Anterior cingulate cortex (tissue), 58 donors: ENCODE data around the gene TALDO1.

Experiments
- DNase-seq, 58 donors: peaks; one replicate each; lab custom pipeline; 2025; lab: John Stamatoyannopoulos, UW

The TALDO1 gene

GRCh38 chr11:794766-795633, 47.7 kb downstream of the TALDO1 start:
- DNase-seq, result peak in 15 of 58 donors; percentile 13 to 57 (median 45)

DNA sequence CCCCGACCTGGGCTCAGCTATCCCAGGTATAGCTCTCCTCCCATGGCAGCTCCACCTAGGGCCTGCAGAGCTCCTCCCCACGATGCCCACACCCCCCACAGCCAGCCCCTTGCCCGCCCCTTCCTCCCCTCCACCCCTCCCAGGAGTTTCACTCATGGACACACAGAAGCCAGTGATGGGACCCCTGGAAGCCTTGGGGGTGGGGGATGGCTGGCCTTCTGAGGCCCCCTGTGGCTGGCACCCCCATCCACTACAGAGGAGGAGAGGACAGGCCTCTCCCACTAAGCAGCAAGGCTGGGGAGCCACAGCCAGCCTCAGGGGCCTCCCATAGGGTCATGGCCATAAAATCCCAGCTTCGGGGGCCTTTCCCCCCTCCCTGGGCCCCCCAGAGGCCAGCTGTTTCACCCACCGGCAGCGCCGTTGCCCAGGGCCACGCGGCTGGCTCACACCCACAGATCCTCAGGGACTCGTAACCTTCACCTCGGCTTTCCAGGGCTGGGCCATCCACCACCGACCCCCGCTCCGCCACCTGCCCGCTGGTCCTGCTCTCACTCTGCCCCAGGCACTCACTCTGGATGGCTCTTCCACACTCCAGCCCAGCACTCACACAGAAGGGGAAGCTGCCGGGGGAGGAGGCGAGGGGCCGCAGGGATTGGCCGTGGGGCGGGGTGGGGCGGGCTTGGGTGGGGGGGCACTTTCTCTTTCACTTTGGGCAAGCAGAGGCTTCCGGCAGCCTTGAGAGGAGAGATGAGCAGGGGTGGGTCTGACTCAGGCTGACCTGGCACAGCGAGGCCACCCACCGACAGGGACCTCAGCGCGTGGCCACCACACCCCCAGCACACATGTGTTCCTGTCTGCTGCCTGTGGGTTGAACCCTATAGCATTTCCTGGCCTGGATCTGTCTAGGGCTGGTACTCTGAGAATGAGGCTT, 48.6 kb downstream of the TALDO1 start:
- DNase-seq, result peak in 39 of 58 donors; percentile 25 to 71 (median 50)

DNA sequence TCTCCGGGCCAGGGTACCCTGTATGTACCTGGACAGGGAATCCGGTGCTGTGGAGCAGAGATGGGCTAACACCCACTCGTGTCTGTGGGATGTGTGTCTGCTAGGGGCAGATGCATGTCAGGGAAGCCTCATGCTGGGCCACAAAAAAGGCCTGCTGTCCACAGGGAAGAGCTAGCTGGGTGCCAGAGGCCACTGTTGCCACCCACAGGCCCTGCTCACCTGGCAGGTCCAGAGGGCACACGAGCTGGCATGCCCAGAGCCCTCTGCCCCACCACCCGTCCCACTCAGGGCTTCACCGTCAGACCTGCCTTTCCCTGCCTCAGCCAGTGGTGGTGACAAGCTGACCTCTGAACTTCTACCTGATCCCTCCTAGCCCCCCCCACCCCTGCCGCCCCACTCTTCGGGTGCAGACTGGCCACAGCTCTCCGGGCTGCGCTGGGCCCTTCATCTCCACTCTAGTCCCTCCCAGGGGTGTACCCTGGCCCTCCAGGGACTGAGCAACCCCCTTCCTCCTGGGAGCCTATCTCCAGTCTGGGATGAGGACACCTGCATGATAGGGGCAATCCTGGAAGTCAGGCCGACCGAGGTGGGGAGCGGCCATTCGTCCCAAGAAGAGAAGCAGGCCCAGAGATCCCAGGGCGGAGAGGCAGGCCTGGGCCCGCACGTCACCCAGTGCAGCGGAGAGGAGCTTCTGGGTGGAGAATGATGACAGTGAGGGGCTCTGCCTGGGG, 49.5 kb downstream of the TALDO1 start:
- DNase-seq, result no peak

DNA sequence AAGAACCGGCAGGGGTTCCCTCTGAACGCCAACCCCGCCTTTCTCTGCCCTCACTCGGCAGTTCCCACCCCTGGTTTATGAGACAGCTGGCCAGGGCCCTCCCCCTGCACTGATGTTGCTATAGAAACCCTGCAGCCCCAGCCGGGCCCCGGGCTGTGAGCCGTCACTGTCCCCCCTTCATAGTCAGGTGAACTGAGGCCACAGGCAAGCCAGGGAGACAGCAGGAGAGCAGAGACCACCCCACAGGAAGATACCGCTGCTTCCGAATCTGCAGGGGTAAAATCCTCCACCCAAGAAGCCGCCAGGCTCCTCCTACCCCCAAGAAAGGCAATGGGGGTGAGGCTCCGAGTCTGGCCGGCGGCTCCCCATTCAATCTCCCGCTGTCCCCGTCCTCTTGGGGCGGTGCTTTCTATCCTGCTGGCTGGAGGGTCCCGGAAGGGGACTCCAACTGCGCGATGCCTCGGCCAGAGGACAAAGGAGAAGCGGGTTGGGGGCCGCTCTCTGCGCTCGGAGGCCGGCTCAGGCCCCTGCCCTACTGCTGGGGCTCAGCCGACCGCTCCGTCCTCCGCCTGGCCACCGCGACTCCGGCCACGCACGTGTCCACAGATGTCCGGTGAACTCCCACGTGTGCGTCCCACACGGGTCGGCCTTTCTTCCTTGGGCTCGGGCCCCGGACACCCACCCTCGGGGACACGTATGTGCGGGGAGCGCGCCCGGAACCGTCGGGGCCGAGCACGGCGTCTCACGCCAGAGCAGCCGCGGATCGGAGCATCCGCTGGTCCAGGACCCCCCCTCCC, 50.2 kb downstream of the TALDO1 start:
- DNase-seq, result peak in 55 of 58 donors; percentile 19 to 91 (median 76)

GRCh38 chr11:798093-798713, 50.9 kb downstream of the TALDO1 start, which contains the start of gene SLC25A22:
SLC25A22 (minus strand) TSS chr11:798281; CDS start chr11:795006, 3,275 bp downstream.
- peak in 52 of 58 donors; percentile 36 to 85 (median 72) for DNase-seq

- no peak for DNase-seq
Observed at GRCh38 chr11:799641-800316, 52.5 kb downstream of the TALDO1 start.

- no peak for DNase-seq
Observed at GRCh38 chr11:800473-800872, 53.2 kb downstream of the TALDO1 start.

DNA sequence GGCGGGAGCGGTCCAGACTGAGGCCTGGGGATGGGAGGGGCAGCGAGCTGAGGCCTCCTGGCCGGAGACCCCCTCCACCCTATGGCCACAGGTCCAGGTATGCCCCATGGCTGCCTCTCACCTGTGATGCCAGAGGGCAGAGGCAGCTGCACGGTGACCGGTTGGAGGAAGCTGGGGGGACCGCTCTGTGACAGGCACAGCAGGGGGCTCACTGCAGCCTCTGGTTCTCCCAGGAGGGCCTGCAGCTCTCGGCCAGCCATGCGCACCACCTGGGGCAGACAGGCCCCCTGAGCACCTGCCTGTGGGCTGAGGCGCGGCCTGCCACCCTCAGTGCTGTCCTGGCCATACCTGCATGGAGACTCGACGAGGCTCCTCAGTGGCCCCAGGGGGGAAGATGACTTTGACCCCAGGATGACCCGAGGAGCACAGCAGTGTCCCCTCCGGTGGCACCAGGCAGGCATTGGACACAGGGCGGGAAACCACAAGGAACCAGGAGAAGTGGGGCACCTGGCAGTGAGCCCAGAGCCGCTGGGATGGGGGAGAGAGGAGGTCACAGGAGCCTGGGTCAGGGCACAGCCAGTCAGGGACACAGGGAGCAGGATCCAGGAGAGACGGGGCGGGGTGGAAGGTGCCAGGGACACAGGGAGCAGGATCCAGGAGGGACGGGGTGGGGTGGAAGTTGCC, 54.0 kb downstream of the TALDO1 start:
- DNase-seq, result no peak

DNA sequence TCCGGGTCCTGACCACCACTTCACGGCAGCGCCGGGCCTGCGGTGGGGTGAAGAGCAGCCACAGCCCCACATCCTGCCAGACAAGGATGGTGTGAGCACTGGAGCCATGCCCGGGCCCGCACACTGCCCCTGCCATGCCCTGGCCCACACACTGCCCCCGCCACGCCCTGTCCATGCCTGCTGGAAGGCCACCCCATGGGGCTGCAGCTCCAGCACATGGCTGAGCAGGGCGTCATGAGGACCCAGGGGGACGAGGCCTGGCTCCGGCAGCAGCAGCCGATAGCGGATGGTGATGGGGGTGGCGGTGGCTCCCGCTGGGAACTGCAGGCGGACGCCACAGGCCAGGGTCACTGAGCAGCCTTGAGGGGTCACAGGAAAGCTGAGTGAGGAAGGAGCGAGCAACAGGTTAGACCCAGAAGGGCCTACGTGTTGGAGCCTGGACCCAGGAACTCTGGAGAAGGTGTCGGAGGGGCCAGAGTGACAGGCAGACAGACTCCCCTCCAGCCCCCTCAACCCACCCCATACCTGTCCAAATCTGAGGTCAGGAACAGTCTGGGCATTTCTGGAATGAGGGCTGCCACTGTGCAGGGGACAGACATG, 54.9 kb downstream of the TALDO1 start:
- no peak for DNase-seq

GRCh38 chr11:802693-803466, 55.6 kb downstream of the TALDO1 start:
- DNase-seq, result no peak

- no peak for DNase-seq
Observed at GRCh38 chr11:803467-803742, 56.1 kb downstream of the TALDO1 start.

DNA sequence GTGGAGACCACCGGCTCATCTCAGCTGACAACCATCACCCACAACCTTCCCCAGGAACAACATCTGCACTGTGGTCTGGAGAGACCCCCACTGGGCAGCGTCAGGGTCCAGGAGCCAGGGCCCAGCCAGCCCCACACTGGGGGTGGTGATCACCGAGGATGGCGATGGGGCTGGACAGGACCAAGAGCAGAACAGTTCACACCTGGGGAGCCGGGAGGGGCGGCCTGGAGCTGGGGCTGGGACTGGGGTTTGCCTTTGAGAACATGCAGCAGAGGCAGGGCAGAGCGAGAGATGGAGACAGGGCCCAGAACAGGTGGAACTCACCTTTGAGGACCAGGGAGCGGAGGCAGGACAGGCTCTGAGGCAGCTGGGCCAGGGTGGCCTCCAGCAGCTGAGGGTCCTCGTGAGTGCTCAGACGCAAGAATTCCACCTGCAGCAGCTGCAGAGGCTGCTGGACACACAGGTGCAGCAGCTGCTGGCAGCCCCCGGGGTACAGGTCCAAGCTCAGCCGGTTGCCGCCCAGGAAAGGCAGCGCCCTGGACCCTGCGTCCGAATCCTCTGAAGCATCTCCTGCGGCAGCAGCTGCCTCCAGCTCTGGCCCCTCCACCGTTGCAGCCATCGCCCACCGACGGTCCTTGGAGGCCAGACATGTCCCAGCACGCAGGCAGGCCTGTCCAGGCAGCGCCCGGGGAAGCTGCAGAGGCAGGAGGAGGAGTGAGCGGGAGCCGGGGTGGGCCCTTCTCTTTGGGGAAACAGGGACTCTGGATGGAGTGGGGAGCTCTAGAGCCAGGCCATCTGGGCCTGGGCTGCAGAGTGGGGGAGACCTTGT, 56.7 kb downstream of the TALDO1 start:
- no peak for DNase-seq

GRCh38 chr11:804599-804964, 57.3 kb downstream of the TALDO1 start:
- DNase-seq, result no peak

GRCh38 chr11:808427-809286, 61.4 kb downstream of the TALDO1 start:
- DNase-seq, result peak in 4 of 58 donors; percentile 78 to 82 (median 82)
